Tibial artery (tissue), 4 donors: ENCODE data around the gene E2F3.
"Not testable (repeated sequence)": the region's sequence is repeated elsewhere in the genome, so short reads cannot be mapped to it uniquely, and the experiment has no call there.

Experiments used
- DNase-seq, 2 donors: peaks; one replicate each; pipeline ENCODE4 v3.0.0-alpha.2; 2019
- H3K27ac ChIP-seq, 2 donors: fragments of 200-600 bp; sonication (generic) in 1 of 2; 1 replicate in 1 of 2; 2 replicates in 1 of 2; pipeline ENCODE4 v1.5.1; 2018 to 2019; ENCODE audit warnings: mild to moderate bottlenecking in 1 of 2
- H3K27me3 ChIP-seq, 2 donors: fragments of 200-600 bp; sonication (generic) in 1 of 2; one replicate each; pipeline versions ENCODE4 v1.5.1 to v1.6.0; 2016 to 2019
- H3K36me3 ChIP-seq, 3 donors: fragments of 200-600 bp; sonication (generic) in 2 of 3; one replicate each; pipeline ENCODE4 v1.5.1; 2016 to 2019; ENCODE audit warnings: mild to moderate bottlenecking in 2 of 3
- H3K4me1 ChIP-seq, 4 donors: fragments of 200-600 bp; sonication (generic) in 2 of 4; 1 replicate in 3 of 4; 2 replicates in 1 of 4; pipeline ENCODE4 v1.5.1; 2016 to 2019
- H3K4me3 ChIP-seq, 2 donors: fragments of 200-600 bp; sonication (generic) in 1 of 2; 1 replicate in 1 of 2; 2 replicates in 1 of 2; pipeline ENCODE4 v1.5.1; 2018 to 2019; ENCODE audit warnings: mild to moderate bottlenecking in 2 of 2
- H3K9me3 ChIP-seq, 3 donors: fragments of 200-600 bp; sonication (generic) in 1 of 3; one replicate each; pipeline ENCODE4 v1.5.1; 2016 to 2019
- CTCF ChIP-seq, 2 experiments: fragments of 200-600 bp in 1 of 2; fragments of 450-650 bp in 1 of 2; IDR thresholded peaks; one replicate each; pipeline ENCODE4 v1.5.1; 2017 to 2019; ENCODE audit warnings: antibody characterized with exemption in 2 of 2, mild to moderate bottlenecking in 1 of 2, moderate library complexity in 1 of 2
- intact Hi-C: fragments of 100-400 bp; cut with DNase I; formaldehyde crosslinking; loops from one replicate; pipeline ENCODE4 v1.15.0; 2023; ENCODE audit warnings: low total_unique reads

Gene E2F3

GRCh38 chr6:20459682-20460081, 58.0 kb downstream of the E2F3 start:
- no peak for TF ChIP-seq CTCF (IDR thresholded peaks at IDR 0.05)
- Histone ChIP-seq H3K27ac (no peak overlapping the region), H3K36me3 (no peaks in the 10 kb centered on the region), H3K4me1 (peaks cover 0 to 10% (median 8%) of the 10 kb centered on the region in 4 donors), H3K4me3 (no peak overlapping the region), H3K9me3 (no peaks in the 10 kb centered on the region), H3K27me3 (no peaks in the 10 kb centered on the region)
- no peak for DNase-seq
- intact Hi-C loops: no loop called here

GRCh38 chr6:20461576-20461975, 59.9 kb downstream of the E2F3 start:
- H3K4me3 ChIP-seq: no peak overlapping the region
- no peak for DNase-seq
- intact Hi-C loops: no loop called here
- no peaks in the 10 kb centered on the region for H3K27me3 ChIP-seq
- no peaks in the 10 kb centered on the region for H3K9me3 ChIP-seq
- H3K4me1 ChIP-seq: no peaks in the 10 kb centered on the region
- no peaks in the 10 kb centered on the region for H3K36me3 ChIP-seq
- no peak overlapping the region for H3K27ac ChIP-seq
- TF ChIP-seq CTCF (IDR thresholded peaks at IDR 0.05): no peak

- DNase-seq: no peak
- H3K36me3 ChIP-seq: no peaks in the 10 kb centered on the region
- TF ChIP-seq CTCF (IDR thresholded peaks at IDR 0.05): no peak
These were observed 61.7 kb downstream of the E2F3 start for GRCh38 chr6:20463396-20463795.

GRCh38 chr6:20464041-20464440, 62.4 kb downstream of the E2F3 start:
- no peaks in the 10 kb centered on the region for H3K4me1 ChIP-seq
- no peak for DNase-seq
- TF ChIP-seq CTCF (IDR thresholded peaks at IDR 0.05): no peak
- H3K9me3 ChIP-seq: no peaks in the 10 kb centered on the region
- H3K27me3 ChIP-seq: no peaks in the 10 kb centered on the region
- no peak overlapping the region for H3K4me3 ChIP-seq
- no peak overlapping the region for H3K27ac ChIP-seq
- no peaks in the 10 kb centered on the region for H3K36me3 ChIP-seq
- intact Hi-C loops: no loop called here

More at GRCh38 chr6:20463396-20463795, 61.7 kb downstream of the E2F3 start:
- H3K27me3 ChIP-seq: no peaks in the 10 kb centered on the region
- no peaks in the 10 kb centered on the region for H3K9me3 ChIP-seq
- H3K4me3 ChIP-seq: no peak overlapping the region
- intact Hi-C loops: no loop called here
- no peaks in the 10 kb centered on the region for H3K4me1 ChIP-seq
- no peak overlapping the region for H3K27ac ChIP-seq

GRCh38 chr6:20464847-20465246, 63.2 kb downstream of the E2F3 start:
- no peaks in the 10 kb centered on the region for H3K36me3 ChIP-seq
- TF ChIP-seq CTCF (IDR thresholded peaks at IDR 0.05): no peak
- no peak for DNase-seq
- H3K27ac ChIP-seq: no peak overlapping the region
- no peak overlapping the region for H3K4me3 ChIP-seq
- no peaks in the 10 kb centered on the region for H3K4me1 ChIP-seq
- intact Hi-C loops: no loop called here
- H3K9me3 ChIP-seq: no peaks in the 10 kb centered on the region
- no peaks in the 10 kb centered on the region for H3K27me3 ChIP-seq

GRCh38 chr6:20465616-20466015, 63.9 kb downstream of the E2F3 start:
- not testable (repeated sequence) for H3K36me3 ChIP-seq

More at GRCh38 chr6:20465616-20466015, 63.9 kb downstream of the E2F3 start:
- H3K4me3 ChIP-seq, DNase-seq, intact Hi-C loops, H3K27ac ChIP-seq, H3K9me3 ChIP-seq, H3K4me1 ChIP-seq, H3K27me3 ChIP-seq: not testable (repeated sequence)
